HEK293 (cell line): ENCODE data around the gene STEAP3.

Experiments
- KLF16 ChIP-seq: fragments of 450-650 bp; formaldehyde crosslinking; IDR thresholded peaks from 2 replicates; pipeline ENCODE4 v1.5.1; 2017; ENCODE audit warnings: missing biosample characterization, missing genetic modification characterization
- ZSCAN5A ChIP-seq: fragments of 450-650 bp; formaldehyde crosslinking; IDR thresholded peaks from 2 replicates; pipeline ENCODE4 v1.5.1; 2016; ENCODE audit warnings: missing biosample characterization, missing genetic modification characterization

GRCh38 chr2:119290859-119291587 is 67.4 kb downstream of the STEAP3 start:
- TF ChIP-seq KLF16 (tag by site-specific recombination) (no peak), ZSCAN5A (tag by site-specific recombination) (no peak)
